ENCODE data around the gene LSM14B.

- no peak for TF ChIP-seq CTCF (IDR thresholded peaks at IDR 0.05)
- no peak for TF ChIP-seq POLR2A (IDR thresholded peaks at IDR 0.05)
- TF ChIP-seq POLR2AphosphoS5 (IDR thresholded peaks at IDR 0.05) = no peak
- TF ChIP-seq EP300 (IDR thresholded peaks at IDR 0.05) = no peak
Observed at GRCh38 chr20:62139636-62140035, 17.4 kb downstream of the LSM14B start.

Measured in suprapubic skin (tissue), 4 donors.